Hepatocyte (in vitro differentiated cells): ENCODE results near the gene COTL1. TPM values are rescaled to one million over a fixed set of nuclear protein-coding genes. Genes with fewer than 3 reads are reported as not detected.

ENCODE experiments used
- DNase-seq: peaks from one replicate; pipeline ENCODE4 v3.0.0-alpha.2; 2016; ENCODE audit warnings: low spot score
- H2AFZ ChIP-seq: fragments of 200-600 bp; sonication (generic); 2 replicates; pipeline ENCODE4 v1.6.0; 2016; ENCODE audit warnings: antibody characterized with exemption, mild to moderate bottlenecking
- H3K27ac ChIP-seq: fragments of 200-600 bp; sonication (generic); 2 replicates; pipeline ENCODE4 v1.5.1; 2016; ENCODE audit warnings: mild to moderate bottlenecking
- H3K27me3 ChIP-seq: fragments of 200-600 bp; sonication (generic); 2 replicates; pipeline ENCODE4 v1.6.1; 2016
- H3K36me3 ChIP-seq: fragments of 200-600 bp; sonication (generic); replicated peaks from 2 replicates; pipeline ENCODE4 v1.5.1; 2016; ENCODE audit warnings: low read depth; ENCODE audit not compliant: insufficient read depth
- H3K4me1 ChIP-seq: fragments of 200-600 bp; sonication (generic); 2 replicates; pipeline ENCODE4 v1.5.1; 2016; ENCODE audit warnings: mild to moderate bottlenecking, moderate library complexity; ENCODE audit not compliant: insufficient read depth
- H3K4me2 ChIP-seq: fragments of 200-600 bp; sonication (generic); 2 replicates; pipeline ENCODE4 v1.6.0; 2016
- H3K4me3 ChIP-seq: fragments of 200-600 bp; sonication (generic); 2 replicates; pipeline ENCODE4 v1.5.1; 2016; ENCODE audit warnings: mild to moderate bottlenecking
- H3K79me2 ChIP-seq: fragments of 200-600 bp; sonication (generic); 2 replicates; pipeline ENCODE4 v1.6.0; 2017; ENCODE audit warnings: mild to moderate bottlenecking
- H3K9me2 ChIP-seq: fragments of 200-600 bp; sonication (generic); replicated peaks from 2 replicates; pipeline ENCODE4 v1.6.0; 2017; ENCODE audit warnings: mild to moderate bottlenecking; ENCODE audit not compliant: insufficient read depth
- H3K9me3 ChIP-seq: fragments of 200-600 bp; sonication (generic); 2 replicates; pipeline ENCODE4 v1.5.1; 2016; ENCODE audit warnings: low read depth, mild to moderate bottlenecking
- H4K20me1 ChIP-seq: fragments of 200-600 bp; sonication (generic); 2 replicates; pipeline ENCODE4 v1.6.0; 2016; ENCODE audit warnings: mild to moderate bottlenecking; ENCODE audit not compliant: insufficient read depth, poor library complexity, severe bottlenecking
- CTCF ChIP-seq: fragments of 200-600 bp; sonication (generic); IDR thresholded peaks from 2 replicates; pipeline ENCODE4 v1.5.1; 2016; ENCODE audit warnings: antibody characterized with exemption, mild to moderate bottlenecking; ENCODE audit not compliant: poor library complexity
- EZH2 ChIP-seq: fragments of 200-600 bp; sonication (generic); IDR thresholded peaks from 2 replicates; pipeline ENCODE4 v1.6.1; 2016; ENCODE audit warnings: antibody characterized with exemption, mild to moderate bottlenecking, borderline replicate concordance
- EZH2phosphoT487 ChIP-seq: fragments of 200-600 bp; sonication (generic); IDR thresholded peaks from one replicate; pipeline ENCODE4 v1.6.1; 2018; ENCODE audit warnings: antibody characterized with exemption, mild to moderate bottlenecking, low read depth, moderate library complexity; ENCODE audit not compliant: unreplicated experiment, severe bottlenecking
- WGBS: methylation state at CpG from one replicate; pipeline ENCODE4 v1.1.6; 2016; ENCODE audit warnings: low lambda C conversion rate; ENCODE audit errors: missing lambda C conversion rate; 5-methylcytosine and 5-hydroxymethylcytosine counted together
- polyA plus RNA-seq: library from polyadenylated mRNA; unstranded; fragments of >200 nt; fragmentation: Nextera tagmentation; extraction: Ambion mirVana; gene quantifications from 2 replicates; pipeline ENCODE4 v1.2.1, GENCODE V29; 2016
- total RNA-seq: library from RNA; depleted of rRNA; stranded (reverse); fragments of >200 nt; gene quantifications from 2 replicates; pipeline ENCODE4 v1.2.3, GENCODE V29; 2014

COTL1 gene
- total and polyA plus RNA-seq, 2 experiments from 2014 or later, result 30.1 to 104 TPM

- Histone ChIP-seq H3K4me2 (no peak overlapping the region), H3K27me3 (no peaks in the 10 kb centered on the region), H4K20me1 (no peaks in the 10 kb centered on the region), H2AFZ (no peak overlapping the region), H3K36me3 (no peaks in the 10 kb centered on the region), H3K4me3 (no peak overlapping the region), H3K9me3 (no peaks in the 10 kb centered on the region), H3K27ac (no peak overlapping the region), H3K4me1 (no peaks in the 10 kb centered on the region), H3K79me2 (no peaks in the 10 kb centered on the region), H3K9me2 (no peaks in the 10 kb centered on the region)
- 76% methylated on average over 9 of the region's 9 CpGs for WGBS
- TF ChIP-seq EZH2phosphoT487, result no peak
- no peak for TF ChIP-seq EZH2
- TF ChIP-seq CTCF, result no peak
- no peak for DNase-seq
Measured at GRCh38 chr16:84663433-84664101, 45.7 kb upstream of the COTL1 start.

GRCh38 chr16:84662471-84662870 lies 44.6 kb upstream of the COTL1 start:
- no peak overlapping the region for H3K4me3 ChIP-seq
- H3K36me3 ChIP-seq, result no peaks in the 10 kb centered on the region
- H3K4me2 ChIP-seq, result no peak overlapping the region
- no peaks in the 10 kb centered on the region for H3K4me1 ChIP-seq
- no peak overlapping the region for H3K27ac ChIP-seq
- H3K79me2 ChIP-seq, result no peaks in the 10 kb centered on the region
- TF ChIP-seq EZH2phosphoT487, result no peak
- H3K9me2 ChIP-seq, result no peaks in the 10 kb centered on the region
- no peaks in the 10 kb centered on the region for H4K20me1 ChIP-seq
- 88% methylated on average over 9 of the region's 9 CpGs for WGBS
- no peak for DNase-seq
- no peaks in the 10 kb centered on the region for H3K9me3 ChIP-seq
- no peak overlapping the region for H2AFZ ChIP-seq
- no peaks in the 10 kb centered on the region for H3K27me3 ChIP-seq

- TF ChIP-seq CTCF (no peak), EZH2phosphoT487 (no peak), EZH2 (no peak)
- no peaks in the 10 kb centered on the region for H3K9me3 ChIP-seq
- H3K36me3 ChIP-seq, result no peaks in the 10 kb centered on the region
- no peak overlapping the region for H2AFZ ChIP-seq
- no peaks in the 10 kb centered on the region for H3K9me2 ChIP-seq
- 96% methylated on average over 51 of the region's 51 CpGs for WGBS
- no peak for DNase-seq
- no peak overlapping the region for H3K4me3 ChIP-seq
- no peaks in the 10 kb centered on the region for H3K4me1 ChIP-seq
- H3K27me3 ChIP-seq, result no peaks in the 10 kb centered on the region
- H3K4me2 ChIP-seq, result no peak overlapping the region
- H3K27ac ChIP-seq, result no peak overlapping the region
- no peaks in the 10 kb centered on the region for H3K79me2 ChIP-seq
- no peaks in the 10 kb centered on the region for H4K20me1 ChIP-seq
Measured at GRCh38 chr16:84661418-84662060, 43.7 kb upstream of the COTL1 start.

- Histone ChIP-seq H3K4me1 (no peaks in the 10 kb centered on the region), H3K36me3 (no peaks in the 10 kb centered on the region), H3K27me3 (no peaks in the 10 kb centered on the region), H3K4me2 (no peak overlapping the region), H4K20me1 (no peaks in the 10 kb centered on the region), H3K4me3 (no peak overlapping the region), H3K9me3 (no peaks in the 10 kb centered on the region), H3K79me2 (peaks cover under 1% of the 10 kb centered on the region), H3K27ac (no peak overlapping the region), H2AFZ (no peak overlapping the region), H3K9me2 (no peaks in the 10 kb centered on the region)
- DNase-seq, result no peak
- WGBS, result 93% methylated on average over 7 of the region's 7 CpGs
- no peak for TF ChIP-seq EZH2phosphoT487
- TF ChIP-seq EZH2, result no peak
- TF ChIP-seq CTCF, result no peak
Measured at GRCh38 chr16:84660973-84661372, 43.1 kb upstream of the COTL1 start.
